Hematopoietic multipotent progenitor cell treated with erythropoietin and hydrocortisone succinate and interleukin-3 and kit ligand, for 17 days (in vitro differentiated cells): Measurements from ENCODE around the gene IRX5.
A peak's percentile ranks its signal among the peaks of the same experiment; 100 is the strongest.

Experiments used
- DNase-seq: peaks from one replicate; pipeline ENCODE4 v3.0.0-alpha.2; 2015; ENCODE audit warnings: low spot score

The IRX5 gene

GRCh38 chr16:54952195-54952594, 21.5 kb downstream of the IRX5 start:
- DNase-seq = no peak

DNA sequence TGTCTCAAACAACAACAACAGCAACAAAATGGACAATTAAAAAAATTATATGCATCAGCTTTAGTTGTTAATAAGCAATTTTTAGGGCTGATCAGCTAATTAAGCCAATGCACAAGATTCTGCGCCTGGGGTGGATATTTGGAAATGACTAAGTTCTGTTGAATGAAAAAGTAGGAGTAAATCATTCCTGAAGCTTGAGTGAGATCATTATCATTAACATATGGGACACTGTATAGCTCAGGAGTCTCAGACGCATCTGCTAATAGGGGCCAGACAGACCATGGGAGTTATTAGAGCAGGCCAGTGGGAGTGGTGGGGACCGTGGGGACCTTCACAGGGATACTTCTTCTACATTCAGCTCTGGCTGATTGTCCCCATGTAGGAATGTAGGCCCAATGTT, 22.8 kb downstream of the IRX5 start:
- DNase-seq = no peak

DNA sequence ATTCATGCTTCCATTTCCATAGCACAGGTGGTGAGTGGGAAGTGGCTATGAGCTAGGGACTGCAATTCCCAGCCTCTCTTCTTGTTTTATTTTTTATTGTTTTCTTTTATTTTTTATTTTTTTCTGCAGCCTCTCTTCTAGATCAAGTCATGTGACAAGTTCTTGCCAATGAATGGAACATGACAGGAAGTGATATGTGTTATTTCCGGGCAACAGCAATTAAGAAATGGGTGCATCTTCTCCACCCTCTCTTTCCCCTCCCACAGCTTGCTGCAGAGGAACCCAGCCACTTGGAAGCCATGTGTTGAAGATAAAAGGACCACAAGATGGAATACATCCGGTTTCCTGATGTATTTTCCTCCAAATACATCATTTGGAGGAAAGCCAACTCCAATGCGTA, 23.6 kb downstream of the IRX5 start:
- DNase-seq = no peak

DNA sequence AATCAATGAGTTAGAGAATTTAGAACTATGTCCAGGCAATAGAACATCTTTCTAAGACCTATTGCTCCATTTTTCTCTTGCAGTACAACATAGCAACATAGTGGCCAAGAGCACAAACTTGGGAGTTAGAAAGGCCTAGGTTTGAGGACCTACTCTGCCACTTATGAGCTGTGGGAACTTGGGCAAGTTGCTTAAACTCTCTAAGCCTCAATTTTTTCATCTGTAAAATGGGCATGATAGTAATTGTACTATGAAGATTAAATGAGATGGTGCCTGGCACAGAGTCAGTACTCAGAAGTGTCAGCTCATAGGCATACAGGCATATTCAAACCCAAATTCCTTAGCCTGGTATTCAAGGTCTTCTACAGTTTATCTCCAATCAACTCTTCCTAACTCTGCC, 25.1 kb downstream of the IRX5 start:
- DNase-seq = no peak

- DNase-seq = peak; percentile 41
These were observed 26.9 kb downstream of the IRX5 start for GRCh38 chr16:54957403-54958166.

GRCh38 chr16:54962045-54962444, 31.4 kb downstream of the IRX5 start:
- no peak for DNase-seq

- no peak for DNase-seq
These were observed 33.6 kb downstream of the IRX5 start for GRCh38 chr16:54964239-54964638.

GRCh38 chr16:54965464-54965863, 34.8 kb downstream of the IRX5 start:
- DNase-seq = no peak

DNA sequence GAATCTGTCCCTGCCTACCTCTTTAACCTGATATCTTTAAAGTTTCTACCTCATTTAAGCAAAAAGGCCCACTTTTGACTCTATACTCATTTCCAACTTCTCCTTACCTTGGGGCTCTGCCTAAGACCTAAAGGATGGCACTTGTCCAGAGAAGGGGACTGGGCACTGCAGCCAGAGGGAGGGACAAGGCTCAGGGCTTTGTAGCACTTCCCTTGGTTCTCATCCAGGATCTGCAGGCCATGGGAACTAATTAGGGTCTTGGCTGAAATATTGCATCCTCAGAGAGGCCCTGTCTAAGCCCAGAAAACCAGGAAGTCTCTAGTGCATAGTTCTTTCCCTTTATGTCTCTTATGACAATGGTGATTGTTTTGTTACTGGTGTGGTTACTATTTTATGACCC, 37.3 kb downstream of the IRX5 start:
- no peak for DNase-seq

DNA sequence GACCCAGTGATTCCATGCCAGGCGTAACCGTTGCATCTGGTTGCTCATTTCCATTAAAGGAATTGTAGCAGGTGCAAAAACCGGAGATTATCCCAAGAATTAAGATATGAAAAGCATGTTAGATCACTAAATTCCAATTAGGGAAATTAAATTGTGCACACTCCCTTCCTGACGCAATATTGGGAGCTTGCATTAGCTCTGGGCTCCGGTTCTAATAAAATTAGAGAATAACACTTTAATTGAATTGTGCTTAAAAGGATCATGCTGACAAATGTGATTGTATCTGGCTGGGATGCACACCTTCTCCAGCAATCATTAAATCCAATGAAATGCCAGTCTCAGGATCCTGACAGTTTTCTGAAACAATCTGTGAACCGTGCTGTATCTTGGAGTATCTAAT, 38.1 kb downstream of the IRX5 start:
- DNase-seq = no peak

- DNase-seq = no peak
These were observed 39.4 kb downstream of the IRX5 start for GRCh38 chr16:54970016-54970415.

- DNase-seq = no peak
These were observed 43.7 kb downstream of the IRX5 start for GRCh38 chr16:54974367-54974766.

GRCh38 chr16:54976651-54977200, 46.1 kb downstream of the IRX5 start:
- no peak for DNase-seq

DNA sequence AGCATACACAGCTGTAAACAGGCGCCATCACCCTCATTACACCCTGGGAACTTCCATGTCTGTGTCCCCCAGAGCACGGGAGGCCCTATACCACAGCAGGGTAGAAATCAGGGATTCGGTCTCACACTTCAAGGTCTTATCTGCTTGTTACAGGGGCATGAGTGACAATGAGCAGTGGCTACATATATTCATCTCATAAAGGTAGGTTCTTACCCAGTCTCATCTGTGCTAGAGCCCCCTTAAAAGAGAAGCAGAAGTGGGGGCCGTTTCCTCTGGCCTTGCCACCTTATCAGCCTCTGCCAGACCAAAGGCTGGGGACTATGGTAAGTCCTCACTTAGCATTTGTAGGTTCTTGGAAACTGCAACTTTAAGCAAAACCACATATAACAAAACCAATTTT, 46.5 kb downstream of the IRX5 start:
- no peak for DNase-seq

DNA sequence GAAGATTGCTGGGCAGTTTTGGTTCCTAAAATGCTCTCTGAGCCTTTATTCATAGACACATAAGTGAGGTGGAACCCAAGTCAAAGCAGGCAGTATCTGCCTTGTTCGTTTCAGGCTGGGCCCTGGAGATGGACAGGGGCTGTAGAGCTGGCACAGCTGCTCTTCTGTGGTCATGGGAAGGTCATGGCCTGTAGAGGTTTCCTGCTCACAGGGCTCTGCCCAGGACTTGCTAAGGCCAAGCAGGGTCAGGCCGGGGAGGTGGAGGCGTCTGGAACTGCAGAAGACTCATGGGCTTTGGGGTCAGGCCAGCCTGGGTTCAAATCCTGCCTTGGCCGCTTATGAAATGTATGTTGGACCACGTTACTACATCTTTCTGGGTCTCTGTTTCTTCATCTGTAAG, 50.2 kb downstream of the IRX5 start:
- DNase-seq = no peak
